SK-N-SH (cell line): ENCODE measurements around the gene SPEG.

Experiments used
- EP300 ChIP-seq, 2 experiments: IDR thresholded peaks; 2 replicates each; pipeline versions ENCODE4 v1.4.0 to v1.6.1; 2012; ENCODE audit warnings: borderline replicate concordance in 1 of 2, low read depth in 1 of 2, low read length in 1 of 2
- EZH2phosphoT487 ChIP-seq: fragments of 200-600 bp; sonication (generic); IDR thresholded peaks from 2 replicates; pipeline ENCODE4 v1.6.1; 2017; ENCODE audit warnings: low read depth, mixed run types, mild to moderate bottlenecking, antibody characterized with exemption, moderate library complexity, borderline replicate concordance
- SMC3 ChIP-seq: IDR thresholded peaks from 2 replicates; pipeline ENCODE4 v1.6.1; 2012; ENCODE audit warnings: low read depth, low read length, improper control_type of control experiment
- YY1 ChIP-seq: IDR thresholded peaks from 2 replicates; pipeline ENCODE4 v1.4.0; 2012; ENCODE audit warnings: low read depth, mild to moderate bottlenecking
- TF ChIP-seq, protein P1 (sequence below): fragments of 200-600 bp; sonication (generic); IDR thresholded peaks from 2 replicates; pipeline ENCODE4 v1.6.1; 2017; ENCODE audit warnings: antibody characterized with exemption, mild to moderate bottlenecking, moderate library complexity
- TF ChIP-seq, protein P2 (sequence below): IDR thresholded peaks from 2 replicates; pipeline ENCODE4 v1.4.0; 2012; ENCODE audit warnings: low read depth, borderline replicate concordance

DNA sequence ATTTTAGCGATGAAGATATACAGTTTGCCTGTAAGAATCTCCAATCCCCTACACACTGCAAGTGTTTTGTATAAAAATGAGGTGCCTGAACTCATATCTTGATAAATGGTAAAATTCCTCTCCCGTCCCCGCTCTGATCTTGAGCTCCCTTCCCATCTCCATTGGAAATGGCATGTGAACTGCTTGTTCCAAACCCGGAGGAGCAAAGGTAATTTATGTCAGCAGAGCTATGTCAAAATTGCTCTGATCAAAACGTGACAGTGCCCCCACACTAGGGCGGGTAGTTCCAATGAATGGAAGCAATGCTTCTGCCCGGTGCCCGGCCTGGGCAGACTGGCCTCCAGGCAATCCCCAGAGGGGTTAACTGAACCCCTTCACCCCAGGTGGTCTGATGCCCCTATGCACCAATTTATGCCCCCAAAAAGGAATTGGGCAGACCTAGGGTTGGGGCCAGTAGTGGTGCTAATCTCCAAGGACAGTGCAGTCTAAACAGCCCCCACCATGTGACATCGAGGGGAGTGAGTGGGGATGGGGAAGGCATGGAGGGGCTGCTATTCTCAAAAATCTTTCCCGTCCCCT, 60.4 kb downstream of the SPEG start:
- TF ChIP-seq, protein P1, sequence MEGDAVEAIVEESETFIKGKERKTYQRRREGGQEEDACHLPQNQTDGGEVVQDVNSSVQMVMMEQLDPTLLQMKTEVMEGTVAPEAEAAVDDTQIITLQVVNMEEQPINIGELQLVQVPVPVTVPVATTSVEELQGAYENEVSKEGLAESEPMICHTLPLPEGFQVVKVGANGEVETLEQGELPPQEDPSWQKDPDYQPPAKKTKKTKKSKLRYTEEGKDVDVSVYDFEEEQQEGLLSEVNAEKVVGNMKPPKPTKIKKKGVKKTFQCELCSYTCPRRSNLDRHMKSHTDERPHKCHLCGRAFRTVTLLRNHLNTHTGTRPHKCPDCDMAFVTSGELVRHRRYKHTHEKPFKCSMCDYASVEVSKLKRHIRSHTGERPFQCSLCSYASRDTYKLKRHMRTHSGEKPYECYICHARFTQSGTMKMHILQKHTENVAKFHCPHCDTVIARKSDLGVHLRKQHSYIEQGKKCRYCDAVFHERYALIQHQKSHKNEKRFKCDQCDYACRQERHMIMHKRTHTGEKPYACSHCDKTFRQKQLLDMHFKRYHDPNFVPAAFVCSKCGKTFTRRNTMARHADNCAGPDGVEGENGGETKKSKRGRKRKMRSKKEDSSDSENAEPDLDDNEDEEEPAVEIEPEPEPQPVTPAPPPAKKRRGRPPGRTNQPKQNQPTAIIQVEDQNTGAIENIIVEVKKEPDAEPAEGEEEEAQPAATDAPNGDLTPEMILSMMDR, result no peak
- TF ChIP-seq, protein P2, sequence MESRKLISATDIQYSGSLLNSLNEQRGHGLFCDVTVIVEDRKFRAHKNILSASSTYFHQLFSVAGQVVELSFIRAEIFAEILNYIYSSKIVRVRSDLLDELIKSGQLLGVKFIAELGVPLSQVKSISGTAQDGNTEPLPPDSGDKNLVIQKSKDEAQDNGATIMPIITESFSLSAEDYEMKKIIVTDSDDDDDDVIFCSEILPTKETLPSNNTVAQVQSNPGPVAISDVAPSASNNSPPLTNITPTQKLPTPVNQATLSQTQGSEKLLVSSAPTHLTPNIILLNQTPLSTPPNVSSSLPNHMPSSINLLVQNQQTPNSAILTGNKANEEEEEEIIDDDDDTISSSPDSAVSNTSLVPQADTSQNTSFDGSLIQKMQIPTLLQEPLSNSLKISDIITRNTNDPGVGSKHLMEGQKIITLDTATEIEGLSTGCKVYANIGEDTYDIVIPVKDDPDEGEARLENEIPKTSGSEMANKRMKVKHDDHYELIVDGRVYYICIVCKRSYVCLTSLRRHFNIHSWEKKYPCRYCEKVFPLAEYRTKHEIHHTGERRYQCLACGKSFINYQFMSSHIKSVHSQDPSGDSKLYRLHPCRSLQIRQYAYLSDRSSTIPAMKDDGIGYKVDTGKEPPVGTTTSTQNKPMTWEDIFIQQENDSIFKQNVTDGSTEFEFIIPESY, result no peak
- no peak for TF ChIP-seq EP300 (IDR thresholded peaks at IDR 0.05; ENCODE audit: borderline replicate concordance in 1 of 2, low read depth in 1 of 2, low read length in 1 of 2)
- no peak for TF ChIP-seq YY1
- no peak for TF ChIP-seq SMC3
- no peak for TF ChIP-seq EZH2phosphoT487
